Astrocyte of the hippocampus (primary cell): ENCODE data around the gene HM13.
A peak's percentile ranks its signal among the peaks of the same experiment; 100 is the strongest.
"Not testable (repeated sequence)": the region's sequence is repeated elsewhere in the genome, so short reads cannot be mapped to it uniquely, and the experiment has no call there.

Source experiments
- DNase-seq: peaks from one replicate; pipeline ENCODE4 v3.0.0; 2011; ENCODE audit warnings: low read depth, low spot score

Gene HM13

GRCh38 chr20:31542201-31542842 lies 28.1 kb downstream of the HM13 start:
- DNase-seq = no peak

GRCh38 chr20:31542963-31543362 lies 28.7 kb downstream of the HM13 start:
- no peak for DNase-seq

- peak; percentile 89 for DNase-seq
Observed at GRCh38 chr20:31543966-31544598, 29.8 kb downstream of the HM13 start.

GRCh38 chr20:31544600-31544999 lies 30.4 kb downstream of the HM13 start:
- DNase-seq = no peak

GRCh38 chr20:31545621-31546040 lies 31.4 kb downstream of the HM13 start:
- not testable (repeated sequence) for DNase-seq

- DNase-seq = peak; percentile 92
Observed at GRCh38 chr20:31547017-31547675, 32.9 kb downstream of the HM13 start.

GRCh38 chr20:31547720-31548298 lies 33.6 kb downstream of the HM13 start:
- DNase-seq = no peak

GRCh38 chr20:31548820-31549512 lies 34.7 kb downstream of the HM13 start:
- DNase-seq = no peak

- no peak for DNase-seq
Observed at GRCh38 chr20:31549513-31549880, 35.3 kb downstream of the HM13 start.

GRCh38 chr20:31550099-31550498 lies 35.9 kb downstream of the HM13 start:
- DNase-seq = no peak

GRCh38 chr20:31551163-31552081 lies 37.2 kb downstream of the HM13 start:
- DNase-seq = peak; percentile 75

- no peak for DNase-seq
Observed at GRCh38 chr20:31555203-31555775, 41.0 kb downstream of the HM13 start.

GRCh38 chr20:31559704-31560093 lies 45.5 kb downstream of the HM13 start:
- no peak for DNase-seq

- DNase-seq = peak; percentile 90
Observed at GRCh38 chr20:31560094-31560745, 46.0 kb downstream of the HM13 start.

GRCh38 chr20:31560746-31561598 lies 46.7 kb downstream of the HM13 start:
- DNase-seq = peak; percentile 96

GRCh38 chr20:31562241-31562640 lies 48.0 kb downstream of the HM13 start:
- no peak for DNase-seq

- DNase-seq = no peak
Observed at GRCh38 chr20:31564284-31564683, 50.0 kb downstream of the HM13 start.

GRCh38 chr20:31565699-31566318 lies 51.6 kb downstream of the HM13 start:
- DNase-seq = no peak

GRCh38 chr20:31566319-31566657 lies 52.0 kb downstream of the HM13 start:
- DNase-seq = no peak
